ENCODE data around the gene MBL2.

GRCh38 chr10:52747694-52748093 is 24.9 kb downstream of the MBL2 start:
- TF ChIP-seq CTCF (IDR thresholded peaks at IDR 0.05) (no peak), POLR2A (IDR thresholded peaks at IDR 0.05) (no peak)
